ENCODE measurements around the gene SPDYA. TPM values are rescaled to one million over a fixed set of nuclear protein-coding genes. Genes with fewer than 3 reads are reported as not detected.

The SPDYA gene
- total RNA-seq, 4 donors from 2014 or later = 0.63 to 4.2 (median 1.9) TPM; not detected in 1

- DNase-seq (ENCODE audit: low spot score) (no peak), ATAC-seq (ENCODE audit: low FRiP score) (no peak)
- TF ChIP-seq, protein P1, sequence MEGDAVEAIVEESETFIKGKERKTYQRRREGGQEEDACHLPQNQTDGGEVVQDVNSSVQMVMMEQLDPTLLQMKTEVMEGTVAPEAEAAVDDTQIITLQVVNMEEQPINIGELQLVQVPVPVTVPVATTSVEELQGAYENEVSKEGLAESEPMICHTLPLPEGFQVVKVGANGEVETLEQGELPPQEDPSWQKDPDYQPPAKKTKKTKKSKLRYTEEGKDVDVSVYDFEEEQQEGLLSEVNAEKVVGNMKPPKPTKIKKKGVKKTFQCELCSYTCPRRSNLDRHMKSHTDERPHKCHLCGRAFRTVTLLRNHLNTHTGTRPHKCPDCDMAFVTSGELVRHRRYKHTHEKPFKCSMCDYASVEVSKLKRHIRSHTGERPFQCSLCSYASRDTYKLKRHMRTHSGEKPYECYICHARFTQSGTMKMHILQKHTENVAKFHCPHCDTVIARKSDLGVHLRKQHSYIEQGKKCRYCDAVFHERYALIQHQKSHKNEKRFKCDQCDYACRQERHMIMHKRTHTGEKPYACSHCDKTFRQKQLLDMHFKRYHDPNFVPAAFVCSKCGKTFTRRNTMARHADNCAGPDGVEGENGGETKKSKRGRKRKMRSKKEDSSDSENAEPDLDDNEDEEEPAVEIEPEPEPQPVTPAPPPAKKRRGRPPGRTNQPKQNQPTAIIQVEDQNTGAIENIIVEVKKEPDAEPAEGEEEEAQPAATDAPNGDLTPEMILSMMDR (IDR thresholded peaks at IDR 0.05) = no peak
Measured at GRCh38 chr2:28824207-28824606, 13.6 kb downstream of the SPDYA start.

DNA sequence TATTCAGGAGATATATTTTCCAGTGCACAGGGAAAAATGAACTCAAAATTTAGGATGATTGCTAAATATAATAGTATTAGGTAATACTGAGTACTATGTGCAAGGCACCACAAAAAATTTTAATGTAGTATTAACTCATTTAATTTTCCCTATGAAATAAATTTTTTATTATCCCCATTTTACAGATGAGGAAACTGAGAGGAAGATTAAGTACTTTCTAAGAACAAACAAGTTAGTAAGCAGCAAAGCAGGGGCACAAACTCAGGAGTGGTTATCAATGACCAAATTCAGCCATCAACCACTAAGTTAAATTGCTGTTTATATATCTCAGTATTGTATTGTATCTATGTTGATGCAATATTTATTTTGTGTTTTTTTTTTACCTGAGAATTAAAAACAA lies 14.2 kb downstream of the SPDYA start:
- DNase-seq (ENCODE audit: low spot score) = no peak
- TF ChIP-seq, protein P1 (IDR thresholded peaks at IDR 0.05) = no peak
- ATAC-seq (ENCODE audit: low FRiP score) = no peak

GRCh38 chr2:28828382-28828781 lies 17.7 kb downstream of the SPDYA start:
- DNase-seq (ENCODE audit: low spot score) = no peak
- no peak for ATAC-seq (ENCODE audit: low FRiP score)
- TF ChIP-seq, protein P1 (IDR thresholded peaks at IDR 0.05) = no peak

GRCh38 chr2:28833740-28834470 lies 23.3 kb downstream of the SPDYA start:
- no peak for DNase-seq (ENCODE audit: low spot score)
- TF ChIP-seq, protein P1 (IDR thresholded peaks at IDR 0.05) = no peak
- ATAC-seq (ENCODE audit: low FRiP score) = no peak

GRCh38 chr2:28835781-28836180 lies 25.1 kb downstream of the SPDYA start:
- TF ChIP-seq, protein P1 (IDR thresholded peaks at IDR 0.05) = no peak
- DNase-seq (ENCODE audit: low spot score) (no peak), ATAC-seq (ENCODE audit: low FRiP score) (no peak)

DNA sequence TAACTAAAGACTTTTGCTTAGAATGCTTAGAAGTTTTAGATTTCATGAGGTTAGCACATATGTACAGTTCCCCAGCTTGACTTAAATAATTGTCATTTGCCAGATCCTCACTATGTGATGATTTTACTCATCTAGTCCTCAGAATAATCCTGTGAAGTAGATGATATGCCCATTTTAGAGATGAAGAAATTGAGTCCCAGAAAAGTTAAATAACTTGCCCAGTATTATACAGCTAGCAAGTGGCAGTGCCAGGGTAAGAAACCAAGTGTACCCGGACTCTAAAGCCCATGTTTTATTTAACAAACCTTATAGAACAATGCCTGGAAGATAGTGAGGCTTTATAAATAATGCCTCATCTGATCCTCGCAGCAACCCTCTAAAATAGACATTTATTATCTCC lies 28.3 kb downstream of the SPDYA start:
- no peak for ATAC-seq (ENCODE audit: low FRiP score)
- DNase-seq (ENCODE audit: low spot score) = no peak
- TF ChIP-seq, protein P1 (IDR thresholded peaks at IDR 0.05) = no peak

GRCh38 chr2:28842042-28842441 lies 31.4 kb downstream of the SPDYA start:
- ATAC-seq (ENCODE audit: low FRiP score) (no peak), DNase-seq (ENCODE audit: low spot score) (no peak)
- TF ChIP-seq, protein P1 (IDR thresholded peaks at IDR 0.05) = no peak

Data from omental fat pad (tissue), 4 donors.